Gastrocnemius medialis (tissue), 4 donors: Measurements from ENCODE around the gene CHRNA10. TPM values are rescaled to one million over a fixed set of nuclear protein-coding genes. Genes with fewer than 3 reads are reported as not detected.
A peak's percentile ranks its signal among the peaks of the same experiment; 100 is the strongest.
"Not testable (repeated sequence)": the region's sequence is repeated elsewhere in the genome, so short reads cannot be mapped to it uniquely, and the experiment has no call there.

ENCODE experiments used
- ATAC-seq, 2 donors: fragments of 150-250 bp; one replicate each; pipeline ENCODE4 v1.9.1; 2016
- DNase-seq, 2 donors: peaks; one replicate each; pipeline ENCODE4 v3.0.0-alpha.2; 2019
- H3K27ac ChIP-seq, 4 donors: fragments of 200-600 bp; sonication (generic); 1 replicate in 1 of 4; 2 replicates in 3 of 4; pipeline ENCODE4 v1.5.1; 2016 to 2018; ENCODE audit warnings: mild to moderate bottlenecking in 2 of 4, moderate library complexity in 1 of 4
- H3K27me3 ChIP-seq, 3 donors: fragments of 200-600 bp; sonication (generic) in 2 of 3; 1 replicate in 1 of 3; 2 replicates in 2 of 3; pipeline versions ENCODE4 v1.5.1 to v1.6.0; 2016 to 2019; ENCODE audit warnings: mild to moderate bottlenecking in 1 of 3, moderate library complexity in 1 of 3
- H3K36me3 ChIP-seq, 2 donors: fragments of 200-600 bp; sonication (generic) in 1 of 2; one replicate each; pipeline ENCODE4 v1.5.1; 2017 to 2018
- H3K4me1 ChIP-seq, 2 donors: fragments of 200-600 bp; sonication (generic) in 1 of 2; one replicate each; pipeline ENCODE4 v1.5.1; 2016 to 2017; ENCODE audit warnings: mild to moderate bottlenecking in 2 of 2
- H3K4me3 ChIP-seq, 4 donors: fragments of 200-600 bp; sonication (generic) in 3 of 4; 1 replicate in 1 of 4; 2 replicates in 3 of 4; pipeline ENCODE4 v1.5.1; 2016 to 2019; ENCODE audit warnings: mild to moderate bottlenecking in 2 of 4
- H3K9me3 ChIP-seq, 3 donors: fragments of 200-600 bp; sonication (generic) in 2 of 3; 1 replicate in 1 of 3; 2 replicates in 2 of 3; pipeline ENCODE4 v1.5.1; 2016 to 2019
- CTCF ChIP-seq, 5 experiments: fragments of 450-650 bp in 3 of 5; fragments of 200-600 bp in 2 of 5; sonication (generic) in 2 of 5; IDR thresholded peaks in 4 of 5; conservative IDR thresholded peaks in 1 of 5; 1 replicate in 4 of 5; 2 replicates in 1 of 5; pipeline ENCODE4 v1.5.1; 2016 to 2019; ENCODE audit warnings: antibody characterized with exemption in 5 of 5, mild to moderate bottlenecking in 3 of 5, moderate library complexity in 3 of 5
- POLR2A ChIP-seq, 2 donors: fragments of 450-650 bp; IDR thresholded peaks; one replicate each; pipeline ENCODE4 v1.6.1; 2017; ENCODE audit warnings: antibody characterized with exemption in 2 of 2, mild to moderate bottlenecking in 2 of 2, moderate library complexity in 2 of 2
- in situ Hi-C, 4 donors: fragments of 200-750 bp; cut with MboI; loops; one replicate each; pipeline versions ENCODE4 v1.15.0 to v1.8.0; 2017; ENCODE audit warnings: low sequenced_read_pairs in 4 of 4
- intact Hi-C: fragments of 100-400 bp; cut with DNase I; formaldehyde crosslinking; loops from one replicate; pipeline ENCODE4 v1.15.1; 2023; ENCODE audit warnings: low total_unique reads
- total RNA-seq, 4 donors: library from RNA; depleted of rRNA; stranded (reverse); fragments of >200 nt; gene quantifications; one replicate each; pipeline versions ENCODE4 v1.1.0 to v1.2.3, GENCODE V29; 2016

CHRNA10 gene
- total RNA-seq, 4 donors from 2014 or later, result 0.24 to 3.3 TPM; not detected in 2

DNA sequence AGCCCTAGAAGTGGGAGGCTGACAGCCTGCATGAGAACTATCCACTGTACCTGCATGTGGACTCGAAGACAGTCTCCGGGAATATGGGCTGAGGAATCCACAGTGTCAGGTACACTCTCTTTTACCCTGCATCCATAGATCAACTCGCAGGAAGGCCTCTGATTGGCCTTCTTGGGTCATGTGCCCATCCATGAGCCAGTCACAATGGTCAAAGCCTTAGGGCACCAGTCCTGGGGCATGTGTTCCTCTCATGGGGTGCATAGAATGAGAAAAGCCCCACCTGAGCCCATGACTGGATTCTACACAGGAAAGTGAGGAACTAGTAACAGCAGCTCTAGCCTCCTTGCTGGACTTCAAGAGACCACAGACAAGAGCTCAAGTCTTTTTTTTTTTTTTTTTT is 15.6 kb downstream of the CHRNA10 start:
- Histone ChIP-seq H3K27me3 (no peaks in the 10 kb centered on the region), H3K36me3 (no peaks in the 10 kb centered on the region), H3K4me1 (no peaks in the 10 kb centered on the region), H3K27ac (peak overlapping the region in 1 of 4 donors; percentile 5), H3K4me3 (no peak overlapping the region), H3K9me3 (no peaks in the 10 kb centered on the region)
- intact Hi-C loops (no loop called here), in situ Hi-C loops (no loop called here)
- ATAC-seq (no peak), DNase-seq (no peak)
- TF ChIP-seq CTCF (IDR thresholded peaks at IDR 0.05 in 4 of 5, conservative IDR thresholded peaks at IDR 0.05 in 1 of 5) (no peak), POLR2A (IDR thresholded peaks at IDR 0.05) (no peak)

- intact Hi-C loops, H3K36me3 ChIP-seq, ATAC-seq, in situ Hi-C loops, H3K4me1 ChIP-seq, DNase-seq, H3K27me3 ChIP-seq, H3K9me3 ChIP-seq, H3K27ac ChIP-seq, H3K4me3 ChIP-seq: not testable (repeated sequence)
Observed at GRCh38 chr11:3652514-3652913, 18.7 kb downstream of the CHRNA10 start.

- peaks cover 15 to 31% of the 10 kb centered on the region in 2 donors for H3K4me1 ChIP-seq
- in situ Hi-C loops, H3K9me3 ChIP-seq, DNase-seq, ATAC-seq, H3K27me3 ChIP-seq, H3K4me3 ChIP-seq, H3K36me3 ChIP-seq: not testable (repeated sequence)
- intact Hi-C loops, result loop anchor here (10.0 kb wide), 1 partner anchor 605 kb away; no protein-coding TSS in a partner anchor
- peak overlapping the region in 1 of 4 donors; percentile 37 for H3K27ac ChIP-seq
Observed at GRCh38 chr11:3649374-3649773, 21.8 kb downstream of the CHRNA10 start.

- DNase-seq, in situ Hi-C loops, ATAC-seq, H3K9me3 ChIP-seq, H3K27me3 ChIP-seq, H3K4me3 ChIP-seq, H3K36me3 ChIP-seq: not testable (repeated sequence)
- Histone ChIP-seq H3K27ac (peak overlapping the region in 1 of 4 donors; percentile 37), H3K4me1 (peaks cover 20 to 34% of the 10 kb centered on the region in 2 donors)
- intact Hi-C loops, result loop anchor here (10.0 kb wide), 1 partner anchor 604 kb away; no protein-coding TSS in a partner anchor
Observed at GRCh38 chr11:3648843-3649242, 22.3 kb downstream of the CHRNA10 start.

DNA sequence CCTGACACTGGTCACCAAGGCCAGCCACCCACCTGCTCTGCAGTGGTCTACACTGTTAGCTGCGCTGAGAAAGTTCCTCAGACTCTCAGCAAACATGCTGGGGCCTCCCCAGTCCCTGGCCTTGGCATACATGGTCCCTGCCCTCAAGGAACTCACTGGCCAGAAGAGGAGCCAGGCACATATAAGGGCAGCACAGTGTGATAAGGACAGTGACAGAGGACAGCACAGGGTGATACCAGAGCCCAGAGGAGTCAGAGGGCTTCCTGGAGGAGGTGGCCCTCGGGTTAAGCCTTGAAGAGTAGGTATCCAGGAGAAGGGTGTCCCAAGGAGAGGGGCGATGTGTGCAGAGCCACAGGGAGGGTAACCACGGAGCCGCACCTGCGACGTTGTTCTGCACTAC is 25.6 kb downstream of the CHRNA10 start:
- DNase-seq, result peak in 1 of 2 donors; percentile 71
- ATAC-seq, result peak; percentile 20 to 26
- in situ Hi-C loops, result no loop called here

GRCh38 chr11:3644817-3645235 is 26.4 kb downstream of the CHRNA10 start, which contains the start of gene ART1:
ART1 (plus strand) TSS chr11:3645128; CDS start chr11:3659214, 14,086 bp downstream.
- H3K36me3 ChIP-seq, result no peaks in the 10 kb centered on the region
- peak within 1 kb of the TSS; percentile 97 to 100 (median 98) for H3K27ac ChIP-seq
- H3K9me3 ChIP-seq, result no peaks in the 10 kb centered on the region
- H3K27me3 ChIP-seq, result no peaks in the 10 kb centered on the region
- intact Hi-C loops, result loop anchor here (2.0 to 10.0 kb wide), 2 partner anchors 66 to 600 kb away; no protein-coding TSS in a partner anchor
- peaks cover 33 to 51% of the 10 kb centered on the region in 2 donors for H3K4me1 ChIP-seq
- DNase-seq (peak; percentile 90 to 95), ATAC-seq (peak; percentile 72 to 73)
- in situ Hi-C loops, result no loop called here
- H3K4me3 ChIP-seq, result peak within 1 kb of the TSS; percentile 44 to 60 (median 54)
- TF ChIP-seq POLR2A (IDR thresholded peaks at IDR 0.05) (peak; percentile 84 to 91), CTCF (IDR thresholded peaks at IDR 0.05 in 4 of 5, conservative IDR thresholded peaks at IDR 0.05 in 1 of 5) (peak; percentile 35 to 81 (median 53))

More for the DNA sequence above, 25.6 kb downstream of the CHRNA10 start:
- Histone ChIP-seq H3K4me1 (peaks cover 33 to 51% of the 10 kb centered on the region in 2 donors), H3K27me3 (no peaks in the 10 kb centered on the region), H3K4me3 (peak overlapping the region; percentile 44 to 60 (median 54)), H3K27ac (peak overlapping the region; percentile 97 to 100 (median 98)), H3K9me3 (no peaks in the 10 kb centered on the region), H3K36me3 (no peaks in the 10 kb centered on the region)
- no peak for TF ChIP-seq CTCF (IDR thresholded peaks at IDR 0.05 in 4 of 5, conservative IDR thresholded peaks at IDR 0.05 in 1 of 5)
- no peak for TF ChIP-seq POLR2A (IDR thresholded peaks at IDR 0.05)
- intact Hi-C loops, result loop anchor here (2.0 to 10.0 kb wide), 2 partner anchors 65 to 601 kb away; no protein-coding TSS in a partner anchor

GRCh38 chr11:3643102-3643546 is 28.1 kb downstream of the CHRNA10 start:
- Histone ChIP-seq H3K4me1 (peaks cover 33 to 51% of the 10 kb centered on the region in 2 donors), H3K27ac (peak overlapping the region; percentile 97 to 100 (median 98)), H3K4me3 (peak overlapping the region; percentile 67 to 88 (median 78))
- DNase-seq, result peak in 1 of 2 donors; percentile 44
- H3K9me3 ChIP-seq, H3K27me3 ChIP-seq, in situ Hi-C loops, H3K36me3 ChIP-seq, ATAC-seq: not testable (repeated sequence)
- intact Hi-C loops, result loop anchor here (10.0 kb wide), 1 partner anchor 598 kb away; no protein-coding TSS in a partner anchor
